ENCODE results near the gene MPZL1. TPM values are rescaled to one million over a fixed set of nuclear protein-coding genes. Genes with fewer than 3 reads are reported as not detected.

The MPZL1 gene
- total RNA-seq, 1 donor from 2014 or later = 85.5 TPM

DNA sequence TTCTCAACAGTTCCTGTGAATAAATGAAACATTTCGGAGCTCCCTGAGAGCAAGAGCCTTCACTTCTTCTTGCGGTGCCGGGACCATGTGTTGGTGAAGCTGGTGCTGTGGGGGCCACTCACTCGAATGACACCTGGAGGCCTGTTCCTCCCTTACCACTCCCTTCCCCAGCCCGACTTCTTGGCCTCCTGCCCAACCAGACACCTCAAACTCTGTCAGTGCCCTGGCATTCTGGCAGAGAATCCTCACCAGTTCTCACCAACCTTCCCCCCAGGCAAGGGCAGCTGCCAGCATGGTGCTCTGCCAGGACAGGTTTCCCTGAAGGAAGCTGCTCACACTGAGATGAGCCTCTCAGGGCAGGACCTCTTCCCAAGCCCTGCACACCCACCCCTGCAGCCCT, 68.3 kb downstream of the MPZL1 start:
- Histone ChIP-seq H3K36me3 (ENCODE audit: control insufficient read depth, insufficient read depth, low read length) (no peaks in the 10 kb centered on the region), H3K27me3 (ENCODE audit: control insufficient read depth, insufficient read depth, low read length) (no peaks in the 10 kb centered on the region), H3K4me3 (ENCODE audit: low read depth, low read length) (no peak overlapping the region)
- DNase-seq (ENCODE audit: low read depth) = no peak
- TF ChIP-seq, protein P1, sequence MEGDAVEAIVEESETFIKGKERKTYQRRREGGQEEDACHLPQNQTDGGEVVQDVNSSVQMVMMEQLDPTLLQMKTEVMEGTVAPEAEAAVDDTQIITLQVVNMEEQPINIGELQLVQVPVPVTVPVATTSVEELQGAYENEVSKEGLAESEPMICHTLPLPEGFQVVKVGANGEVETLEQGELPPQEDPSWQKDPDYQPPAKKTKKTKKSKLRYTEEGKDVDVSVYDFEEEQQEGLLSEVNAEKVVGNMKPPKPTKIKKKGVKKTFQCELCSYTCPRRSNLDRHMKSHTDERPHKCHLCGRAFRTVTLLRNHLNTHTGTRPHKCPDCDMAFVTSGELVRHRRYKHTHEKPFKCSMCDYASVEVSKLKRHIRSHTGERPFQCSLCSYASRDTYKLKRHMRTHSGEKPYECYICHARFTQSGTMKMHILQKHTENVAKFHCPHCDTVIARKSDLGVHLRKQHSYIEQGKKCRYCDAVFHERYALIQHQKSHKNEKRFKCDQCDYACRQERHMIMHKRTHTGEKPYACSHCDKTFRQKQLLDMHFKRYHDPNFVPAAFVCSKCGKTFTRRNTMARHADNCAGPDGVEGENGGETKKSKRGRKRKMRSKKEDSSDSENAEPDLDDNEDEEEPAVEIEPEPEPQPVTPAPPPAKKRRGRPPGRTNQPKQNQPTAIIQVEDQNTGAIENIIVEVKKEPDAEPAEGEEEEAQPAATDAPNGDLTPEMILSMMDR (IDR thresholded peaks at IDR 0.05; ENCODE audit: insufficient read depth, low read length, poor library complexity, severe bottlenecking) = no peak

DNA sequence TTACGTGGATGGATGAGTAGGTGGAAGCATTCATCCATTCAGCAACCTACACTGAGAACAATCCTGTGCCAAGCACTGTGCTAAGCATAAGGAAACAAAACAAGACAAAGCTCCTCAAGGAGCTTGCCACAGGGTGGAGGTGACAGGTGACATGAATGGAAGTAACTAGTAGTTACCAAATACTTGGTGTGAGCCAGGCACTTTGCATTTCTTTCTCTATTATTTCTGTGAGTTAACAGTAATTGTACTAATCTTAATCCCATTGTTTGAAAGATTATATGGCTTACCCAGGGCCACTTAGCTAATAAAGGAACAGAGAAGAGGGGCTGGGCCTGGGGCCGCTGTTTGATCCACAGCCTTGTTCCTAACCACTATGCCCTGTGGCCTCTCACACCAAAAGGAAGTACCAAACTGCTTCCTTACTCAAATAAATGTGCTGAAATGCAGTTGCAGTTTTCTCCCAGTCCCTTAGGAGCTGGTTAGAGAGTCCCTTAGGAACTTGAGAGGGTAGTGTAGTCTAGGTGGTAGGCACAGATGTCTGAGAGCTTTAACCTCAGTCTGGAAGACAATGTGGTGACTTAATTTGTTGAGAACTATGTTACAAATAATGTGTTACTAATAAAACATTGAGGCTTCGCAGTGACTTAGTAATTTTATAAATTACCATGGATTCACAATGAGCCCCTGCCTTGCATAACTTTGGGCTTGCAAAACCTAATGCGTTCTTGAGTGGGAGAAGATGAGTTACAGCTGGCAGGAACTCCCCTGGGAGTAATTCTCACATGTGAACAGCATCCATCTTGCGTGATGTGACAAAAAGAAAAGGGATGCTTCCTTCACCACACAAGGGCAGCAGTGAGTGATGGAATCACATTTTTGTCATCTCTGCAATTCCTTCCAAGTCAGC, 69.8 kb downstream of the MPZL1 start:
- DNase-seq (ENCODE audit: low read depth) = no peak
- TF ChIP-seq, protein P1 (IDR thresholded peaks at IDR 0.05; ENCODE audit: insufficient read depth, low read length, poor library complexity, severe bottlenecking) = no peak
- Histone ChIP-seq H3K27me3 (ENCODE audit: control insufficient read depth, insufficient read depth, low read length) (no peaks in the 10 kb centered on the region), H3K4me3 (ENCODE audit: low read depth, low read length) (no peak overlapping the region), H3K36me3 (ENCODE audit: control insufficient read depth, insufficient read depth, low read length) (no peaks in the 10 kb centered on the region)

DNA sequence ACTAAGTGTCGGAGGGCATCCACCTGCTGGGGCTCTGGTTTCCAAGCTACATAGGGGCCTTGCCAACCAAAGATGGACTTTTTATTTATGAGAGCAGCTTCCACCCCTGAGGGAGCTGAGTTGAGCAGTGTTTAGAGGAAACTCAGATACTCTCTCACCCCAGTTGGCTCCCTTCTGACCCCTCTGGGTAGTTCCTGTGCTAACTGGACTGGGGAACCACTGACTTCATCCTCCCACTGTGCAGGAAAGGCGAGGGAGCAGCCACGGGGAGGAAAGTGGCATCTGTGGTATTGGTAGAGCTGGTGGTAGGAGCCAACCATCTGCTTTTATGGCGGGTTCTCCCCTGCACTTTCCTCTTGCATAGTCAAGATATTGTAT, 70.4 kb downstream of the MPZL1 start:
- TF ChIP-seq, protein P1 (IDR thresholded peaks at IDR 0.05; ENCODE audit: insufficient read depth, low read length, poor library complexity, severe bottlenecking) = no peak
- no peaks in the 10 kb centered on the region for H3K27me3 ChIP-seq (ENCODE audit: control insufficient read depth, insufficient read depth, low read length)
- no peak overlapping the region for H3K4me3 ChIP-seq (ENCODE audit: low read depth, low read length)
- DNase-seq (ENCODE audit: low read depth) = no peak
- no peaks in the 10 kb centered on the region for H3K36me3 ChIP-seq (ENCODE audit: control insufficient read depth, insufficient read depth, low read length)

DNA sequence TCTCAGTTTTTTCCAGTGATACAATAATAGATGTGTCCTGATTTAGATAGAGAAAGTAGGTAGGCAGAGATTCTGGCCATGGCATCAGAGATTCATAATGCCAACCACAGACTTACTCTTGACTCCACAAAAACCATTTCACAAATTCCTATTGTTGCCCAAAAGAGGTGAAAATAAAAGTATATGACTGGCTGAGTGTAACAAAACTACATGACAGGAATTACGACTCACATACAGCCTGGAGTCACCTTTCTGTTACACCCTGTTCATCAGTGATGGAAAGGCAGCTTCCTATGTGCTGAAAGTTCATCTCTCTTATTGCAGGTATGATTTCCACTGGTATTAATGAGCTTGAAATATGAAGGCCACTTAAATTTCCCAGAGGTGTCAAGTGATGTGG, 72.3 kb downstream of the MPZL1 start:
- H3K27me3 ChIP-seq (ENCODE audit: control insufficient read depth, insufficient read depth, low read length) = no peaks in the 10 kb centered on the region
- TF ChIP-seq, protein P1 (IDR thresholded peaks at IDR 0.05; ENCODE audit: insufficient read depth, low read length, poor library complexity, severe bottlenecking) = no peak
- H3K4me3 ChIP-seq (ENCODE audit: low read depth, low read length) = no peak overlapping the region
- H3K36me3 ChIP-seq (ENCODE audit: control insufficient read depth, insufficient read depth, low read length) = no peaks in the 10 kb centered on the region
- no peak for DNase-seq (ENCODE audit: low read depth)

DNA sequence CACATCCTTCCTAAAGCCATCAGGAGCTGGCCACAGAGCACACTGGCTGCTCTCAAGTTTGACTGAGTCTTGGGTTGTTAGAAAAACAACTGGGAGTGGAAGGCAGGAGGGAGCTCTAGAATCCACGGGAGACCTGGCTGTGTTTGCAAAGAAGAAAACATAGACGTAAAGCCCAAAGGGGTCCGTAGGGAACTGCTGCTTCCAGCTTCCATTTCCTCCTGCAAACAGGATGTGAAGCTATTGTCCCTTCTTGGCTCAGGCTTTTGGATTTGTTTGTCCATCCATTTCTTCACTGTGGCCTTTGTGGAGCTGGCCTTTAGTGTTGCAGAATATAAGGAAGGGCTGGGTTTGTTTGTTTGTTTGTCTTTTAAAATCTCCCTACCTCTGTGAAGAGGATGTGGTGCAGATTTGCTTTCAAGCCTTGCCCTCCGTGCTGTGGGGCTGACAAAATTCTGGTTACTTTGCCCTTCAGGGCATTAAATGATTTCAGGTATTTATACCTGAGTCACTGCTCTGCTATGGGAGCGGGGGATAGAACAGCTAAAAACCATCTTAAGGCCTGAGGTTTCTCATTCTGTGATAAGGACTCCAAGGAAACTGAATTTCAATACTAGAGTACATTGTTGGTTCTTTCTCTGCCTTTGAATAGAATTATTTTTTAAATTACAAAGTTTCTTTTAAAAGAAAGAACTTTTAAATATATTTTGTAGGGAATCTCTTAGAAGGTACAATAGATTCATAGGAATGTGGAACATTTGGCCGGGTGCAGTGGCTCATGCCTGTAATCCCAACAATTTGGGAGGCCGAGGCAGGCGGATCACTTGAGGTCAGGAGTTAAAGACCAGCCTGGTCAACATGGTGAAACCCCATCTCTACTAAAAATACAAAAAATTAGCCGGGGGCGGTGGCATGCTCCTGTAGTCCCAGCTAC, 74.3 kb downstream of the MPZL1 start:
- H3K4me3 ChIP-seq (ENCODE audit: low read depth, low read length) = no peak overlapping the region
- TF ChIP-seq, protein P1 (IDR thresholded peaks at IDR 0.05; ENCODE audit: insufficient read depth, low read length, poor library complexity, severe bottlenecking) = no peak
- no peaks in the 10 kb centered on the region for H3K36me3 ChIP-seq (ENCODE audit: control insufficient read depth, insufficient read depth, low read length)
- DNase-seq (ENCODE audit: low read depth) = no peak
- no peaks in the 10 kb centered on the region for H3K27me3 ChIP-seq (ENCODE audit: control insufficient read depth, insufficient read depth, low read length)
